GF-D8 (cell line): ENCODE data around the gene AFTPH.

ENCODE experiments used
- DNase-seq: peaks from one replicate; lab custom pipeline; 2025; lab: John Stamatoyannopoulos, UW

Gene AFTPH

GRCh38 chr2:64632835-64633819 lies 109.0 kb downstream of the AFTPH start:
- no peak for DNase-seq

DNA sequence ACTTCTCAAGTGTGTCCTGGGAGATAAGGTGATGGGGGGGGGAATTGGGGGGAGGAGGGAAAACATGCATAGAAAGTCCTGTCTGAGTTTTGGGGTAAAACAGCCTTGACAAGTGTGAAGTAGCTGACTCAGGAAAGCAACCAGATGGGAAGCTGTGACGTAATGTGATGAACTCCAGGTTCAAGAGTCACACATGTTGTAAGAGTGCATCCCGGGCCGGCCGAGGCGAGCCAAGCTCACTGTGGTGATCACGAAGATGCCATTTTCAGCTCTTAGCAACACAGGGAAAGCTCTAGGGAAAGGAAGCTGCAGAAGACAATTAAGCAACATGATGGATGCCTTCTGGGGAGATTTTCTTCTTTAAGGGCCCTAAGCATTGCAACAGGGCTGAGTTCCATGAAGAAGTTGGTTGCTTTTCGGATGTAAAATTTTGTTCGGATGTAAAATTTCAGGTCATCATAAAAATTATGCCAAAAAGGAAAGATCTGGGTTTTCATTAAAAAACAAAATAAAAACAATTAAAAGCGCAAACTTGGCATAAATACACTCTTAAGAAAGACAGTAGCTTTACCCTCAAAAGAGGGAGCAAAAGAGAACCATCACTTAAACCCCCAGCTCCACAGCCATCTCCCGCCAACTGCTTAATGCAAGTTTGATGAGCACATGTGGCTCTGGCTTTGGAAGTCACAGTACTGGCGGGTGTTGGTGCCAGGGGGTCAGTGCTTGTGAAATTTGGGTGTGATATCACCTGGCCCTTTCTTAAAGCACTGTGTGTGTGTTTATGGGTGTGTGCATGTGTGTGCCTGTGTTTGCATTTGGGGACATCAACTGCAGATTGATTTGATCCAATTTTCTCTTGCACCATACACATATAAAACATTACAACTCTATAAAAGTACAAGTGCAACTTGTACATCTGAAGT lies 110.5 kb downstream of the AFTPH start:
- no peak for DNase-seq

GRCh38 chr2:64635976-64636911 lies 112.1 kb downstream of the AFTPH start:
- peak; percentile 90 for DNase-seq

DNA sequence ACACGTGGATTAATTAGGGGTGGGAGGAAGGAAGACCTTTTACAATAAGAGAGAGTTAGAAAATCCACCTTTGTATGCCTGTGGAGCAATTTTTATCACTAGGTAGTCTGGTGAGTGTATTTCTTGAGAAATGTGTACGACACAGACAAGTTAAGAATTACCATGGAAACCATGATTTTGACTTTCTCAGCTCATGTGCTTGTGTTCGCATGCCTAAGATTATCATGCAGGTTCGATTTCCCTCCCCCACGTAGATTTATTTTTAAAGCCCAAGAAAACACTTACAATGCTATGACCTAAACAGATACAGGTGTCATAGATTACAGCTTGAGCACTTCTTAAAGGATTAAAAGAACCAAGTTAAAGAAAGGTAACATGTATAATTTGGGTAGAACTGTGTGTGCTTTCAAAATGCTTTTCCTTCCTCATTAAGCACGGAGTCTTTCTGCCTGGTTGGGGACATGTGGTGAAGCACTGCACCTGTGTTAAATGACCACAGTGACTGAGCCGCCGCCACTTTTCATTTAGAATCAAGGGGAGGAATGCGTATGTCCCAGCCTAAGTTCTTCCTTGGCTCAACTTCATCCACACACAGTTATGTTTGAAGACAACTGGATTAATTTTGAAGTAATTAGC lies 113.0 kb downstream of the AFTPH start:
- peak; percentile 78 for DNase-seq

DNA sequence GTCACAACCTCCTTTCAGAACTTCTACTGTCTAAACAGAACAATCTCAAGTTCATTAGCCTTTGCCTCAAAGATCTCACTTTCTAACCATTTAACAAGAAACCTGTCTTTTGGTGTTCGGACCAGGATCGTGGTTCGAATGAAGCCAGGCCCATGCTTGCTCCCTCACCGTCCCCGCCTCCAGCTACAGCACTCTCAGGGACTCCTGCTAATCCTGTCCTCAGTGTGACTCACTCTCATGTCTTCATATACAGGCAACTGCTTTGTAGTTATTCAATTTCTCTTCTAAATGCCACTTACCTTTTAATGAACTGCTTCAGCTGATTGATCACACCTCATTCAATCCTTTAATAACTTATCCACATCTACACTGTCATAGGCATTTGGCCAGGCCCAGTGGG lies 113.8 kb downstream of the AFTPH start:
- no peak for DNase-seq

DNA sequence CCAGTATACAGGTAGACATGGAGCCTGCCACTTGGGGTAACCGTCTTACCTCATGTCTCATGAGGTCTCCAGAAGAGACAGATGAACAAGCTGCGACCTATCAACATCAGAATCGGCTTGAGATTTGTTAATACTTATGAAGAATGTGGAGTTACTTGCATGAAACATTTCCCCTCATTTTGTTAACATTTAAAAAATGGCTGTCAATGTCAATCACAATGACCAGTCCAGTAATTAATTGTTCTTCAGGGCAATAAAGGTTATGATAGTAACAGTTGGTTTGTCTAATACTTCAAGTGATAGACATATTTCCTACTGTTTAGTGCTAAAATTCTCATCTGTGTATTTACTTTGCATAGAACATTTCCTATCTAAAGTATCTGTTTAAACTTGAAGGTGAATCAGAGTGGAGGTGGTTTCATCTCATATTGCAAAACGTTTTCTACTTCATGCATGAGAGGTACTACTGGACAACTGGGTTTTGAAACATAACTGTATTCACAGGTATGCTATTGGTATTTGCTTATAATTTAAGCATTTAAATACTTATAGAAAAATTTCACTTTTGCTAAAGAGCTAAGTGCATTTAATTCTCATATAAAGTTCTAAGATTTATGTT lies 114.5 kb downstream of the AFTPH start:
- no peak for DNase-seq

- no peak for DNase-seq
These were observed 115.6 kb downstream of the AFTPH start for GRCh38 chr2:64639691-64640090.

GRCh38 chr2:64640153-64641044 lies 116.3 kb downstream of the AFTPH start:
- no peak for DNase-seq

GRCh38 chr2:64641599-64641998 lies 117.5 kb downstream of the AFTPH start:
- DNase-seq, result no peak
